Measurements from ENCODE around the gene CADM2.

- TF ChIP-seq CTCF (conservative IDR thresholded peaks at IDR 0.05) (no peak), ZFX (IDR thresholded peaks at IDR 0.05) (no peak)
Measured at GRCh38 chr3:85533586-85533985, 574.8 kb downstream of the CADM2 start.
